IPS-18c (cell line): Measurements from ENCODE around the gene EDEM3.

Source experiments
- H3K4me3 ChIP-seq: 2 replicates; pipeline ENCODE4 v1.7.0; 2013; ENCODE audit warnings: low read depth, mild to moderate bottlenecking, low read length, moderate library complexity; ENCODE audit not compliant: insufficient read depth
- H3K9me3 ChIP-seq: one replicate; pipeline ENCODE4 v1.6.1; 2013; ENCODE audit warnings: mild to moderate bottlenecking, low read length, moderate library complexity; ENCODE audit not compliant: control insufficient read depth, insufficient read depth

EDEM3 gene

DNA sequence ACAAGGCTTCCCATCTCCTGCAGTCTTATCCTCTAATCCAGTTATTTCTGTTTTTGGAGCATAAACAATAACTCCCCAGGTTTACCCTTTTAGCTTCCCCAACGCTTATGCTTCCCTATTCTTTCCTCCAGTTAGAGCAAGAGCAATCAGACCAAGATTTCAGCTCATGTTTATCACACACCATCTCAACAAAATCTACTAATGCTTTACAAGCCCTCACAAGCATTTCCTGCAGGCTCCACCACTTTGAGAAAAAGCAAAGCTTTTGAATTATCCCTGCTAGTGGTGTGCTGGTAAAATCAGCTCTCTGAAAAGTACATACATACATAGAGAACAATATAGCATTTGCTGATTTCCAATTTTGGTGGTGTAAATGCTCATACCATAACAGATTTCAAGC lies 92.9 kb downstream of the EDEM3 start:
- H3K9me3 ChIP-seq = no peaks in the 10 kb centered on the region
- no peak overlapping the region for H3K4me3 ChIP-seq

- no peak overlapping the region for H3K4me3 ChIP-seq
- no peaks in the 10 kb centered on the region for H3K9me3 ChIP-seq
Measured at GRCh38 chr1:184660462-184661191, 94.0 kb downstream of the EDEM3 start.

DNA sequence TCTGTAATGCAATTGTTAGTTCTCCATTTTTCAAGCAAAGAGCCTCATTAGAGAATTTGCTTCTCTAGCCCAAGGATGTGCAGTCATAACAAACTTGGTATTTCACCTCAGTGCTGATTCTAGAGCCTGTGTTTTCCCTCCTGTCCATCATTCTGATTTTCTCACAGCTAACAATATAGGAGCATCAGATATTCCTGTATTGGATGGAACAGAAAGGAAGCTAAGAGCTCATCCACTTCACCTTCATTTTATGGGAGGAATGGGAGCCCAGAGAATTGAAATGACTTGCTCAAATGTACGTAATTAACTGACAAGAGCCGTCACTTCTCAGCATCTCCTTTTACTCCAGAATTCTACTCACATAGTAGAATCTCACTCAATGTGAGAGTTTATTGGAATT lies 96.6 kb downstream of the EDEM3 start:
- Histone ChIP-seq H3K9me3 (no peaks in the 10 kb centered on the region), H3K4me3 (no peak overlapping the region)

GRCh38 chr1:184656221-184656620 lies 98.4 kb downstream of the EDEM3 start:
- Histone ChIP-seq H3K9me3 (no peaks in the 10 kb centered on the region), H3K4me3 (no peak overlapping the region)

DNA sequence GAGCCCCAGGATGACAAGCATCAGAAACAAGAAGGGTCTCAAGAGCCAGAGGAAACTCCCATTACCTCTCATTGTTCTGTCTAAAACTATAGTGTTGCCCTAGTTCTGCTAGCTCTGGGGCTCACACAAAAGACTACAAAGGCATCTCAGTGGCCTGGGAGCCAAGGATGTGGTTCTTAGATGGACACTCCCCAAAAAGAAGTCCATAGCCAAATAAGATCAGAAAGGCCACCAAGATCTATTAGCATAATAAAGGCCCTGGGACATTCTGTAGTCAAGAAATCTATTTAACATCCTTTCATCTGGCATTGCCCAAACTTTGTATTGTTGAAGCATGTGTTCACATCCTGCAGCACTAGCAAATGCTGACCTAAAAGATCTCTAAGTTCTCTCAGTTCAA lies 99.5 kb downstream of the EDEM3 start:
- H3K9me3 ChIP-seq = no peaks in the 10 kb centered on the region

GRCh38 chr1:184650177-184650866 lies 104.3 kb downstream of the EDEM3 start:
- Histone ChIP-seq H3K4me3 (no peak overlapping the region), H3K9me3 (no peaks in the 10 kb centered on the region)

More for the DNA sequence above, 99.5 kb downstream of the EDEM3 start:
- no peak overlapping the region for H3K4me3 ChIP-seq

DNA sequence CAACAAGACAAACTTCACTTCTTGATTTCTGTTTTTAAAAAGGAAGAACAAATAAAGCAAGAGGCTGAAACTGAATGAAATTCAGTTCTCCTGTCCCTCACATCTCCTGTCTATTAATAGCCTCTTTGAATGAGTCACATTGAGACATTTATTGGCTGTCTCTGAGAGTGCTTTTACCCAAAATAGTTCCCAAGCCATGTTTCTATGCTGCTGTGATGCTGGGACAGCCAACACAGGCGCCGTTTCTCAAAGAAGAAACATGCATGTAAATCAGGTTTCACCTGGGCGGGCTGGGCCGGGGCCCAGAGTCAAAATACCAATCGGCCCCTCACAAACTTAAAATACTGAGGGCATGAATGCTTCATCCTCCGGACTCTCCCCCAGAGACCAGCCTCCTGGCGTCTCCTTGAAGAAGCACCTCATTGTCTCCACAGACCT lies 105.2 kb downstream of the EDEM3 start:
- no peak overlapping the region for H3K4me3 ChIP-seq

GRCh38 chr1:184648856-184649201 lies 105.8 kb downstream of the EDEM3 start:
- Histone ChIP-seq H3K9me3 (no peaks in the 10 kb centered on the region), H3K4me3 (no peak overlapping the region)

More for the DNA sequence above, 105.2 kb downstream of the EDEM3 start:
- H3K9me3 ChIP-seq = no peaks in the 10 kb centered on the region

DNA sequence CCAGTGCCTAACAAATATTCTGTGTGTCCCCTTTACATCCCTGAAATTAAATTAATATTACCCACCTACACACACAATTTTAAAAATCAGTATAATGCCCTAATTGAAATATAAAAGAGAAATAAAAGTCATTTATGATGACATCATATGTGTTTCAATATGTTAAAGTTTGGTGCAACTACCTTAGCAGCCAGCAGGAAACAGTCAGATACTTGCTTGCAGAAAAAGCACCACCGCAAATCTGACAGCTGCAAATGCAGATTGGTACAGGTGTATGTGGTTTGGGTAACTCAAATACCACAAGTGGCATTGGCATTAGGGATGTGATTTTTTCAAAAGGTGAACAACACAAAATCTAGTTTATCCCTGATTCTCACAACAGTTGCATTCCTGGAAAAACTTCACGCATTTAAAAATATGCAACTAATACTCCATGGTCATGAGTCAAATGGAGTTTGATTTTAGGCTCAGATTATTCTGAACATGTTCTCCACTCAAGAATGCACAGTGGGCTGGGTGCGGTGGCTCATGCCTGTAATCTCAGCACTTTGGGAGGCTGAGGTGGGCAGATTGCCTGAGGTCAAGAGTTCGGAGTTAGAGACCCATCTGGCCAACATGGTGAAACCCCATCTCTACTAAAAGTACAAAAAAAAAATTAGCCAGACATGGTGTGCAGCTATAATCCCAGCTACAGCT lies 106.3 kb downstream of the EDEM3 start:
- H3K9me3 ChIP-seq = no peaks in the 10 kb centered on the region
- H3K4me3 ChIP-seq = no peak overlapping the region

GRCh38 chr1:184647471-184647870 lies 107.2 kb downstream of the EDEM3 start:
- Histone ChIP-seq H3K9me3 (no peaks in the 10 kb centered on the region), H3K4me3 (no peak overlapping the region)

- Histone ChIP-seq H3K9me3 (no peaks in the 10 kb centered on the region), H3K4me3 (no peak overlapping the region)
Measured at GRCh38 chr1:184646824-184647223, 107.8 kb downstream of the EDEM3 start.

DNA sequence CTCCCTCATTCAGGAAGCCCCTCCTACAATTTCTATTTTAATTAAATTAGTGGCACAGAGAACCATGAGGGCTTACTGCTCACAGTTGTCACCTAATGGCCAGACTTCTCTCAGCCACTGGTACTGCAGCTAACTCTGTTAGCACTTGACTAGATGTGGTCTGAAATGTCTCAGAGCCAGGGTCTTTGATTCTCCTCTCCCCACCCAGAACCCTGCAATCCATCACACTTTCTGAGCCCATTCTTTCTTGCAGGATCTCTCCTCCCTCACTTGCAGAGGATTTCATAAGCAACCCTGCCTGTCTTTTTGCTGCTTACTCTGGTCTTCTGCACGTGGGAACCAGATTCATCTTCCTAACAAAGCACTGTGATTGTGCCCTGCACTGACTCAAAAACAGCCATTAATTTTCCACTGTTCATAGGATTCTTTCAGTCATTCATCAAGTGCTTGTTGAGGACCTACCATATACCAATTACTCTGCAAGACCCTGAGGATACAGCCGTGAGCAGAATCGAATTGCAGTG lies 108.4 kb downstream of the EDEM3 start:
- Histone ChIP-seq H3K4me3 (no peak overlapping the region), H3K9me3 (no peaks in the 10 kb centered on the region)

- Histone ChIP-seq H3K4me3 (no peak overlapping the region), H3K9me3 (no peaks in the 10 kb centered on the region)
Measured at GRCh38 chr1:184644771-184645170, 109.9 kb downstream of the EDEM3 start.

- Histone ChIP-seq H3K4me3 (no peak overlapping the region), H3K9me3 (no peaks in the 10 kb centered on the region)
Measured at GRCh38 chr1:184643661-184644060, 111.0 kb downstream of the EDEM3 start.

DNA sequence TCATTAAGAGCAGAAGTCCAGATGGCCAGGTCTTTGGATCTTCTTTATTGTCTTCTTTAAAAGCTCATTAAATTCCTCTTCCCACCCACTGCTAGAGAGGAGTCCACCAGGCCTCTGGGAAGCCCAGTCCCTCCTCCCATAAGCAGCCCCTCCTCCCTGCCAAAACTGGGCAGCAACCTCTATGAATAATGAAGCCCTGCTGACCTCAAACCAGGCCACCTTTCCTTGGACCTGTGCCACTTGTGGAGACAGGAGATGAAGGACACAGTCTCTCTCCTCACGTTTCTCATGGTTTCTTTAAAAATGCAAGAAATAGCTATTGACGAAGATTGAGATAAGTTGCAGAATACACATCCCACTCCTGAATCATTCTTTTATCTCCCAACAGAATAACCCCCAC lies 112.8 kb downstream of the EDEM3 start:
- H3K4me3 ChIP-seq = no peak overlapping the region
- no peaks in the 10 kb centered on the region for H3K9me3 ChIP-seq

DNA sequence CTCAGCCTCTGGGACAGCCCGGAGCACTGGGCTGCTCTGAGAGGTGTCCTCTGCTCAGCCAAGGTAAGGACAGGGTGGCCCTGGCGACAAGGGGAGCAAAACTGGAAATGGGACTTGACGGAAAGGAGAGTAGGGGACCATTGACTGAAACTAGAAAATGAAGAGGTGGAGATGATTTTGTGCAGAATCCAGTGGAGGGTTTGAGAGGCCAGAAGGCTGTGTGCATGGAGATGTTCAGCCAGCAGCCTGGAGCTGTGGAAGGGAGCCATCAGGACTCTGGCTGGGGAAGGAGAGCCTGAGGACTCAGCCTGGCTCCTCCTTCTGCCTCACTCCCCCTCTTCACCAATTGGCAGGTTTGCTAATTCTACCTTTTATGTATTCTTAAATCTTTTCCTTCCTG lies 114.2 kb downstream of the EDEM3 start:
- Histone ChIP-seq H3K9me3 (no peaks in the 10 kb centered on the region), H3K4me3 (no peak overlapping the region)
